Stimulated activated effector memory CD8-positive, alpha-beta T cell treated with anti-CD3 and anti-CD28 coated beads, Interleukin-12 subunit alpha, Interleukin-12 subunit beta, amount 100 ng/mL, for 72 hours (primary cell): ENCODE measurements around the gene IRS1.

Source experiments
- ATAC-seq: fragments of 150-1000 bp; cut with Tn5 transposase; 2 replicates; pipeline ENCODE4 v1.10.0; 2021
- DNase-seq, 2 donors: peaks; one replicate each; pipeline ENCODE4 v3.0.0; 2021 to 2022; ENCODE audit warnings: low spot score in 2 of 2
- H3K27ac Mint-ChIP-seq: one replicate; pipeline ENCODE4 v1.8.0; 2022; ENCODE audit warnings: mild to moderate bottlenecking, mixed read lengths
- H3K36me3 Mint-ChIP-seq: one replicate; pipeline ENCODE4 v1.8.0; 2022; ENCODE audit warnings: mild to moderate bottlenecking, mixed read lengths
- H3K4me1 Mint-ChIP-seq: one replicate; pipeline ENCODE4 v1.8.0; 2022; ENCODE audit warnings: mixed read lengths
- H3K4me3 Mint-ChIP-seq: one replicate; pipeline ENCODE4 v1.8.0; 2022; ENCODE audit warnings: mild to moderate bottlenecking, mixed read lengths
- H3K9me3 Mint-ChIP-seq: one replicate; pipeline ENCODE4 v1.8.0; 2022; ENCODE audit warnings: mixed read lengths

IRS1 gene

DNA sequence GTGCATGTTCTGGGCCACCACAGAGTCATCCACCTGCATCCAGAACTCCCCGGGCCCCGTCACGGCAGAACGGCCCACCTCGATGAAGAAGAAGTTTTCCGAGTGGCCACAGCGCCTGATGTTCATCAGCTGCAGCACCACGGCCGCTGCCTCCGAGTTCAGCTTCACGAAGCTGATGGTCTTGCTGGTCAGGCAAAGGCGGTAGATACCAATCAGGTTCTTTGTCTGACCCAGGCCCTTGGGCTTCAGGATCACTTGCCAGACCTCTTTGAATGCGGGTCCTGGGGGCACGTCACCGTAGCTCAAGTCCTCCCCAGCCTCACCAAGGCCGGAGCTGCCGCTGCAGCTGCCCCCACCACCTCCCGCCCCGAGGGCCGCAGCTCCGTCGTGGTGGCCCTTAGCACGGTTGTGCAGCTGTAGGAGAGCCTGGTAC is 1.6 kb downstream of the IRS1 start:
- H3K36me3 Mint-ChIP-seq: no peaks in the 10 kb centered on the region
- ATAC-seq (no peak), DNase-seq (no peak)
- peaks cover 34% of the 10 kb centered on the region for H3K4me1 Mint-ChIP-seq
- no peak overlapping the region for H3K27ac Mint-ChIP-seq
- no peaks in the 10 kb centered on the region for H3K9me3 Mint-ChIP-seq
- peak overlapping the region; percentile 75 for H3K4me3 Mint-ChIP-seq

DNA sequence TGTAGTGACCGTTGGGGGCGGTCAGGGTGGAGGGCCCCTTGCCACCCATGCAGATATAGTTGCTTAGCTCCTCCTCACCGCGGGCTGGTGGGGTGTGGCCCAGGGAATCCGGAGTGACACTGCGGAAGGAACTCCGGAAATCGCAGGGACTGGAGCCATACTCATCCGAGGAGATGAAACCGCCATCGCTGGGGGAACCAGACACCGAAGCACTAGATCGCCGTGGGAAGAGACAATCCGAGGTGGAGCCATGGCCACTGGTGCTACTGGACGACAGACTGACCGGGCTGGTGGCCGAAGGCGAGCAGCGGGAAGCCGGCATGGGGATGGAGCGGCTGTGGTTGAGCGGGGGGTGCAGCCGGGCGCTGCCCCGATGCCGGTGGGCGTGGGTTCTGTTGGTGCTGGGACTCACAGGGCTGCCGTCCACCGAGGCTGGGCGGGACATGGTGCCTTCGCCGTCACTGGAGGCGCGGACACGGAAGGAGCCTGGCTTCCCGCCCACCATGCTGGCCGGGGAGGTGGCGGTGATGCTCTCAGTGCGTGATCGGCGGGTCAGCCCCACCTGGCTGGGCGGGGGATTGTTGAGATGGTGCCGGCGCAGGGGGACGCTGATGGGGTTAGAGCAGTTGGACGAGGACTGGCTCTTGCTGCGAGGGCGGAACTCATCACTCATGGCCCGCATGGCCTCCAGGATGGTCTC is 2.2 kb downstream of the IRS1 start:
- H3K4me1 Mint-ChIP-seq: peaks cover 36% of the 10 kb centered on the region
- no peak for ATAC-seq
- H3K9me3 Mint-ChIP-seq: no peaks in the 10 kb centered on the region
- peak overlapping the region; percentile 75 for H3K4me3 Mint-ChIP-seq
- H3K36me3 Mint-ChIP-seq: no peaks in the 10 kb centered on the region
- no peak for DNase-seq
- H3K27ac Mint-ChIP-seq: no peak overlapping the region

DNA sequence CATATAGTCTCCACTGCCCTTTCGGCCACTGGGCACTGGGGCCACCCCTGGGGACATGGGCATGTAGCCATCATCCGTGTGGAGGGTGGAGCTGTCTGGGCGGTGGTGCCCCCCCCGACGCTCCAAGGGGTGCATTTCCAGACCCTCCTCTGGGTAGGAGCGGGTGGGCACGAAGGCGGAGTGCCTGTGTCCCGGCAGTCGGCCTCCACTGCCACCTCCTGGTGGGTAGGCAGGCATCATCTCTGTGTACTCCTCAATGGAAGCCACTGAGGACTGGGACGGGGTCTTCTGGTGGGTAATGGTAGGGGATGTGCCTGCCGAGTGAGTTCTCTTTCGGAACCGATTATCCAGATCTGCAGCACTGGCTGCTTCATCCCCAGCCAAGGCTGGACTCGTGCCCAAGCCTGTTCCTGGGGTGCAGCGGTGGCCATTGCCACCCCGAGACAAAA is 2.8 kb downstream of the IRS1 start:
- no peak for ATAC-seq
- Mint-ChIP-seq H3K27ac (no peak overlapping the region), H3K4me1 (peaks cover 42% of the 10 kb centered on the region), H3K4me3 (peak overlapping the region; percentile 75), H3K9me3 (no peaks in the 10 kb centered on the region), H3K36me3 (no peaks in the 10 kb centered on the region)
- no peak for DNase-seq

DNA sequence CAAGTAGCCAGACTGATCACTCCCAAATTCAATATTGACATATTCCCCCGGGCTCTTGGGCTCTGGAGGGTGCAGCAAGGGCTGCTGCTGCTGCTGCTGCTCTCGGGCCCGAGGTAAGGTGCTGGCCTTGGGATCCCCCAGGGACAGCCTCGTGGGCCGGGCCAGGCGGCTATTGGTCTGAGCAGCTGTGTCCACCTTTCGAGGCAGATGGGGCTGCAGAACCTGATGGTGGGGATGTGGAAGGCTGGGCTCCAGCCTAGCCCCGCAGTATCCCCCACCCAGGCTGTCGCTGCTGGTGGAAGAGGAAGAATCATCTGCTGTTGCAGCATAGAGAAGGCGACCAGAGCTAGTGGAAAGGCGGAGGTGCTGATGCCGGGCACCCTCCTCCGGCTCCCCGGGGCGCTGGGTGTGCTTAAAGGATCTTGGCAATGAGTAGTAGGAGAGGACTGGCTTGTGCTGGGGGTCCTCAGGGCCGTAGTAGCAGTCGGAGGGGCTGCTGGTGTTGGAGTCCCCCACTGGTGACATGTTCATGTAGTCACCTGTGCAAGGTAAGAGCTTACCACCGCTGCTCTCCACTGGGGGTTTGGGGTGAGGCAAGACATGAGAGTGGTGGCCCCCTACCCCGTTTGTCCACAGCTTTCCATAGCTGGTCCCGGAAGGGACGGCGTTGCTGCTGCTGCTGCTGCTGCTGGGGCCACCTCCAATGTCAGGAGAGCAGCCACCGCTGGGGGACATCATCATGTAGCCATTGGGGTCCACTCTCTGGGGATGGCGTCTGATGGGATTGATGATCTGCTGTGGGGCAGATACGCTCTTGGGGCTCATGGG is 3.4 kb downstream of the IRS1 start:
- H3K4me3 Mint-ChIP-seq: no peak overlapping the region
- DNase-seq: no peak
- peaks cover 3% of the 10 kb centered on the region for H3K36me3 Mint-ChIP-seq
- H3K27ac Mint-ChIP-seq: no peak overlapping the region
- no peak for ATAC-seq
- peaks cover 35% of the 10 kb centered on the region for H3K4me1 Mint-ChIP-seq
- H3K9me3 Mint-ChIP-seq: no peaks in the 10 kb centered on the region

DNA sequence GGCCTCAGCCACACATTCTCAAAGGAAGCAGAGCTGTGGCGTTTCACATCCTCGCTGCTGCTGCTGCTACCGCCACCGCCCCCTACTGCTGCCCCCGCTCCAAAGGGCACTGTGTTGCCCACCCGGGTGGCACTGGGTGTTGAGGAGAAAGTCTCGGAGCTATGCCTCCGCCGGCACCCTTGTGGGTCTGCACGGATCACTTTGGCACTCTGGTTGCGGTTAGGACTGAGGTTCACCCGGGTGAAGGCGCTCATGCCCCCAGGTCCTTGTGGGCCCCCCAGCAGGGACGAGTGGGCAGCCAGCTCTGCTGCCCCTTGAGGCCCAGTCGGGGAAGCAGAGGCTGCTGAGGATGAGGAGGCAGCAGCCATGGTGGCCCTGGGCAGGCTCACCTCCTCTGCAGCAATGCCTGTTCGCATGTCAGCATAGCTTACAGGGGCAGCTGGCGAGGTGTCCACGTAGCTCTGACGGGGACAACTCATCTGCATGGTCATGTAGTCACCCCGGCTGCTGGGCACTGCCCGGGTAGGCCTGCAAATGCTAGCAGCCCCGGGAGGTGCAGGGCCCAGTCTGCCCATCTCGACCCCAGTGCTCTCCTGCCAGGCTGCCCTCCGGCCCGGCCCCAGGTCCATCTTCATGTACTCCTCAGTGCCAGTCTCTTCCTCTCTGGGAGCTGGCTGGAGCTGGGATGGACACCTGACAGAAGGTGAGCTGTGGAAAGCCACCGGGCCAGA is 4.2 kb downstream of the IRS1 start:
- Mint-ChIP-seq H3K4me1 (peaks cover 28% of the 10 kb centered on the region), H3K27ac (no peak overlapping the region), H3K4me3 (no peak overlapping the region), H3K36me3 (peaks cover 7% of the 10 kb centered on the region), H3K9me3 (no peaks in the 10 kb centered on the region)
- DNase-seq (no peak), ATAC-seq (no peak)

DNA sequence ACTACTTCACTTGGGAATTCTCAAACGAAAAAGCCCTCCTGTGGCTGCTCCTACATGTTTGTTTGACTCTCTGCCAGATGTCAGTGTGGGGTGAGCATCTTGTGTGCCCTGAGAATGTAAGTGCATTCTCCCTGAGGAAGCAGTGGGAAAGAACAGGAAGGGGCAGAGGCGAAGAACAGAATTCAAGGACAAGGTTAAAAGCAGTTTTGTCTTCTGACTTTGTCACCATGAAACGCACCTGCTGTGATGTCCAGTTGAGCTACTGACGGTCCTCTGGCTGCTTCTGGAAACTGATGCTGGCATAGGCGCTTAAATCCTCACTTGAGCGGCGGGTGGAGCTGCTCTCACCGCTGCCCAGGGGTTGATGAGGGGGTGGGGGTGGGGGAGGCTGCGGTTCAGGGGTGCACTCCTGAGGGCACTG is 4.9 kb downstream of the IRS1 start:
- no peaks in the 10 kb centered on the region for H3K9me3 Mint-ChIP-seq
- peaks cover 7% of the 10 kb centered on the region for H3K36me3 Mint-ChIP-seq
- ATAC-seq: no peak
- H3K27ac Mint-ChIP-seq: no peak overlapping the region
- H3K4me1 Mint-ChIP-seq: peaks cover 24% of the 10 kb centered on the region
- H3K4me3 Mint-ChIP-seq: no peak overlapping the region
- no peak for DNase-seq

DNA sequence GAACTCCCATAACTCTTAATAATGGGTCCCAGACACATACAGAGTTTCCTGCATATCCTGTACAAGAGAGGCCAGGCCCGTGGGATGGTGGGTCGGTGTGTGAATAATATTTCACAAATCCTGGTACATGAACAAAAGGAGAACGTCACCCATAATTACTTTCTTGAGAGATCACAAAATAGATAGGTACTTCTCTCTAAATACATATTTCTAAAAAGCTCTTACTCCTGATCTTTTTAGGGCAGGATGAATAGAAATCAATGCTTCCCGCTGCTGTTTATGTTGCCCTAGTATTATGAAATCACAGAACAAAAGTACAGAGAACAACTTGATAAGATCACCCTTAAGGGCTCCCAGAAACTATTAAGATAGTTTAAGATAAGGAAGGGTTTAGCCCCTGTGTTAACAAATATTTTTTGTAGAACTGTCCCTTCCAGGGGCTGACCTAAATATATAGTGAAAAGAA is 5.4 kb downstream of the IRS1 start:
- no peak overlapping the region for H3K4me3 Mint-ChIP-seq
- ATAC-seq: no peak
- peaks cover 24% of the 10 kb centered on the region for H3K4me1 Mint-ChIP-seq

DNA sequence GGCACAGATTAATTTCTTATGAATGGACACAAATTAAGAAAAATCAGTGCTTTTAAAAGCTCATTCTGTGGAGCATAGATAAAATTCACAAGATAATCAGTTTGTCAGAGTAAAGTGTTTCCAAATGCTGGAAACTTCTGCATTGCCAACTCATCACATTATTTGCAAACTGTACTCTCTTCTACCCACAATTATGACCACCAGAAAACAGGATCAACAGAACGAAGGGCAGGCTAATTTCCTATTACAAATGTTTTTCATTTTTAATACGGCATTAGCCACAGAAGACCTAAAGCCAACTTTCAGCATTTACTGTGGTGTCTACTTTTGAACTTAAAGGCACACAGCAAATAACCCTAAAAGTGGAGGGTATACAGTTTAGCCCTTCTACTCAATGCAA is 6.0 kb downstream of the IRS1 start:
- Mint-ChIP-seq H3K27ac (no peak overlapping the region), H3K36me3 (peaks cover 7% of the 10 kb centered on the region), H3K4me3 (no peak overlapping the region), H3K9me3 (no peaks in the 10 kb centered on the region), H3K4me1 (peaks cover 24% of the 10 kb centered on the region)
- ATAC-seq: no peak
- no peak for DNase-seq

More for the DNA sequence above, 5.4 kb downstream of the IRS1 start:
- Mint-ChIP-seq H3K9me3 (no peaks in the 10 kb centered on the region), H3K27ac (no peak overlapping the region), H3K36me3 (peaks cover 7% of the 10 kb centered on the region)
- no peak for DNase-seq

DNA sequence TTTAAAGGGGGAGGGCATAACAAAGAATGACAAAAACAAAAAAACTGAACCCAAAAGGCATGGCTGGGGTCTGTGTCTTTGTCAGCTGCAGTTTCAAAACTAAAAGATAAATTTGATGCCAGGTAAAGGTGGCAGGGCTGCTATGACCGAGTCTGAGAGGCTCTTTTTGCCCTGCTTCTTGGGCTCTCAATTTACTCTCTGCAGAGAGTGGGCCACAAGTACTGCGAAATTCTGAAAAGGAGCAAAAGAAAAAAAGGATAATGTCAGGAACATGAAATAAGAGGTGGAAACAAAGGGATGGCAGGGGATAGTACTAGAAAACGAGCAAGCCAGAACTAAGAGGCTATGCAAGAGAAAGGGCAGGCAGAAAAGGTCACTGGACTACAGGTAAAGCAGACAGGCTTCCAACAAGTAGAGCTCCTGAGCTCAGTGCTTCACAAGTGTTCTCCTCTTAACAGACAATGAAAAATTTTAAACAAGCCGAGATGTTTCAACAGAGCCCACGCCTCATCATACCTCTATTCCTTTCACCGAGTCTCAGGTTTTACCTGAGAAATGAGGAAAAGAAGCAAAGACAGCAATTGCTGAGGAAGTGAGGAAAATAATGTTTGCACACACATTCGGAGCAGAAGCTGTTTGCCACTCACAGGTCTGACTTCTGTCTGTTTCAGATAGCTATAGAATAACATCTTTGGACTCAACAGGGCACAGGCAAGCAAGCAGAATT is 7.3 kb downstream of the IRS1 start:
- peak overlapping the region; percentile 96 for H3K27ac Mint-ChIP-seq
- no peak for ATAC-seq
- DNase-seq: no peak
- H3K4me3 Mint-ChIP-seq: peak overlapping the region; percentile 87
- H3K9me3 Mint-ChIP-seq: no peaks in the 10 kb centered on the region
- peaks cover 16% of the 10 kb centered on the region for H3K4me1 Mint-ChIP-seq
- H3K36me3 Mint-ChIP-seq: peaks cover 7% of the 10 kb centered on the region

DNA sequence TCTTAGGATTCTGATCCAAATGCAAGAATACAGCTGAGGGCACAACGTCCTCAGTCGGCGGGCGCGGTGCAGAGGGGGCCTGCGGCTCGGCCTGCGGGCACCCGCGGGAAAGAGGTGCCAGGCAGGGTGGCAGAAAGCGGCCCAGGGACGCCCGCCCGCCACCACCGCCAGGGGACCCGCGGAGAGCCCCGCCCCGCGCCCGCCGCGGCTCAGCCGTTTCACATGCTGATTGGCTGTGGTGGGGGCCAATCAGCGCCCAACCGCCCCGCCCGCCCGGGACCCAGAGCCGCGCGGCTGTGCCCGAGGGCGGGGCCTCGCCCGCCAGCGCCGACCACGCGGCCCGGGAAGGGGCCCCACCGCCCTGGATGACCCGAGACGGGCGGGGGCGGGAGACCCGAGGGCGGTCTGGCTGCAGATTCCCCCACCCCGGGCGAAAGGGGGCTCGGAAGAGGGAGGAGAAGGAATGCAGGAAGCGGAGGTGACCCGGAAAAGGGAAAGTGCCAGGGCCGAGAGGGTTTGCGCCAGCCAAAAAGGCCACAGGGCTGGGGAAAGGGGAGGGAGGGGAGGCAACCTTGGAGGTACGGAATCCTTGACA is 8.0 kb downstream of the IRS1 start:
- DNase-seq: peak; percentile 87 to 91
- Mint-ChIP-seq H3K4me1 (peaks cover 13% of the 10 kb centered on the region), H3K9me3 (no peaks in the 10 kb centered on the region), H3K27ac (peak overlapping the region; percentile 96), H3K36me3 (peaks cover 7% of the 10 kb centered on the region), H3K4me3 (peak overlapping the region; percentile 87)
- ATAC-seq: peak; percentile 98

DNA sequence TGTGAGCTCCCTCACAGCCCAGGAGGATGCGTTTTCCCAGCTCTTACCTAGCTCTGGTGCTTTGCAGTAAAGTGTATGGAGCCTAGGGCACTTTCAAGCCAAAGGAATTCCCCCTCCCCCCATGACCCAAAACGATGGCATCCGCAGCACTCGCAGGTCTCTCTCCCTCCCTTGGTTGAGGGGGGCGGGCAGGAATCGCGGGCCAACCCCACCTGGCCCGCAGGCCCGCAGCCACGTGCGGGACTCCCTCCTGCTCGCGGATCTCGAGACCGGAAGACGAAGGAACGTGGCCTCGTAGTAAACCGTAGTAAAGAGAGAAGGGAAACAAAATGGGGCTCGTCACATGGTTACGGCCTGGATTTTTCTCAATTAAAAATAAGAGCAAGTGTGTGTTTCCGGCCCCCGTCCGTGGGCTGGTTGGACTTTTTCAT is 8.5 kb downstream of the IRS1 start:
- Mint-ChIP-seq H3K4me3 (peak overlapping the region; percentile 87), H3K4me1 (peaks cover 8% of the 10 kb centered on the region), H3K27ac (peak overlapping the region; percentile 96), H3K9me3 (no peaks in the 10 kb centered on the region), H3K36me3 (peaks cover 7% of the 10 kb centered on the region)
- DNase-seq (peak in 1 of 2 donors; percentile 19), ATAC-seq (peak; percentile 69)

DNA sequence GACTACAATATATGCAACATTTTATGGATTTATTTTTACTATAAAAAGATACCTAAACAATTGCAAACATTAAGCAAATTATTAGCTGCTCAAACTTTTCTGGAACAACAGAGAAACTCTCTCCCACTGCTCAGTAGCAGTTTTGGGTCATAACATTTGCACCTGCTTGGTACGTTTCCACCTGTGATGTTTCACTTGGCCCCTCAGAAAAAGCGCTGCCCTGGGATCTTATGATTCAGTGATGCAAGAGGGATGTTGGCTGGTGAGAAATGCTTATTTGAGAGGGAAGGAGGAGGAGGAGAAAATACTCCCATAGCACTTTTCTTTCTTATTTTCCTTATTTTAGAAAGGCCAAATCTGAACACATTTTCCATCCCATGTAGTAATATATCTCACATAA is 9.2 kb downstream of the IRS1 start:
- DNase-seq (no peak), ATAC-seq (no peak)
- peaks cover 7% of the 10 kb centered on the region for H3K4me1 Mint-ChIP-seq
- H3K9me3 Mint-ChIP-seq: no peaks in the 10 kb centered on the region
- H3K36me3 Mint-ChIP-seq: peaks cover 7% of the 10 kb centered on the region
- peak overlapping the region; percentile 87 for H3K4me3 Mint-ChIP-seq
- H3K27ac Mint-ChIP-seq: peak overlapping the region; percentile 20

DNA sequence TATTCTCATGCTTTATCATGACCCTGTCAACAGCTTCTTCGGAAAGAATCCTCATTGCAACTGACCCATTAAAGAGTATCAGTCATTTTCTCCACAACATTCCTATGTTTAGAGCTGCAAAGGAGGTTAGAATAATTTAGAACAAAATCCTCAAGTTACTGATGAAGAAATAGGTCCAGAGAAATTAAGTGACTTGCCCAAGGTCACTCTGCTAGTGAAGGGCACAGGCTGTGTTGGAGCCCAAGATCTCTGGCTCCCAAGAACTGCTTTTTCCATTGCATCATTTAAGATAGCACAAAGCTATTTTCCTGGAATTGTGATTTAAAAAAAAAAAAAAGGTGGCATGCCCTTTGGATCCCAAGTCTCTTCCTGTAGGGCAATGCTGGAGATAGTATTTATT is 9.6 kb downstream of the IRS1 start:
- no peaks in the 10 kb centered on the region for H3K9me3 Mint-ChIP-seq
- H3K4me1 Mint-ChIP-seq: peaks cover 7% of the 10 kb centered on the region
- no peak overlapping the region for H3K4me3 Mint-ChIP-seq
- H3K27ac Mint-ChIP-seq: peak overlapping the region; percentile 20
- no peak for DNase-seq
- peaks cover 7% of the 10 kb centered on the region for H3K36me3 Mint-ChIP-seq
- ATAC-seq: no peak

DNA sequence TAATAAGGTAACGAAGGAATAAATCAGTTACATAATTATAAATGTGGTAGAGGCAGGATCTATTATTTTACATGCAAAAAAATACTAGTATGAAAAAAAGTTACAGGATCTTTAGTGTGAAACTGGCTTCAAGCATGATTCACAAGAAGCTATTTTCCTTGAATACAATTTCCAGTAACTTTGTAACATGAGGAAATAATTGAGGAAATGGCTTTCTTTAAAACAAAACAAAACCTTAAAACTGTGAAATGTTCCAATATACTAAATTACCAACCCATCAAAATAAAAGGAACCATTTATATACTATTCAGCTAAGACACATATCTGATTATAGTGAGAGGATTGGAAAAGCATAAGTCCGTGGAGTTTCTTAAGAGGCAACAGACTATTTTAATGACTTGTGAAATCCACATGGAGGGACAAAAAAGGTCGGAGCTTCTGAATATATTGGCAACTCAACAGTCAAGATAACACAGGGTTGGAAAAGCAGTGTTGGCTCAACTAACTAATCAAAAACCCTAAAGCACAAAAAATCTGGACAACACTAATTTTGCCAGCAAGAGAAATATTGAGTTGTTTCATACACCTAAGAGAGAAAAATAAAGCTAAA is 10.6 kb downstream of the IRS1 start:
- H3K36me3 Mint-ChIP-seq: peaks cover 7% of the 10 kb centered on the region
- ATAC-seq: no peak
- DNase-seq: no peak
- no peak overlapping the region for H3K27ac Mint-ChIP-seq
- peaks cover 7% of the 10 kb centered on the region for H3K4me1 Mint-ChIP-seq
- no peaks in the 10 kb centered on the region for H3K9me3 Mint-ChIP-seq
- no peak overlapping the region for H3K4me3 Mint-ChIP-seq
